Fibroblast of peridontal ligament (primary cell): ENCODE measurements around the gene KRT31.
"Not testable (repeated sequence)": the region's sequence is repeated elsewhere in the genome, so short reads cannot be mapped to it uniquely, and the experiment has no call there.

Experiments
- DNase-seq: peaks from one replicate; pipeline ENCODE4 v3.0.0-alpha.2; 2010; ENCODE audit errors: extremely low read depth

The KRT31 gene

DNA sequence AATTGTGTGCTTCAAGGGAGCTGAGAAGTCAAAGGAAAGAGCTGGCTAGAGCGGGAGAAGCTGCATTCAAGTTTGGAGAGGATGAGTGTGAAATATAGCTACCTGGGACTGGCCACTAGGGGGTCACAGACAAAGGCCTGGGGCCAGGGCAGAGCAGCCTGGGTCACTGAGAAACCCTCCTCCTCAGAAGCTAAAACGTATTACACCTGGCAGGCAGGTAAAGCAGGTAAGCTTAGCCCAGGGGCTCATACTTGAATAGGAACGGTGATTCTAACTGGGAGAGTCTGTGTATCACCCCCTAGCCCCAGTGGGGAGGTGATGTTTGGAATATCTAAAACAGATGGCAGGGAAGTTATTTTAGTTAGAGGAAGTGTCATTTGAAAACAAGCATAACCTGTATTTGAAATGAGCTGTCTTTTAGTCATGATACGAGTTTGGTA is 20.2 kb upstream of the KRT31 start:
- DNase-seq, result no peak

DNA sequence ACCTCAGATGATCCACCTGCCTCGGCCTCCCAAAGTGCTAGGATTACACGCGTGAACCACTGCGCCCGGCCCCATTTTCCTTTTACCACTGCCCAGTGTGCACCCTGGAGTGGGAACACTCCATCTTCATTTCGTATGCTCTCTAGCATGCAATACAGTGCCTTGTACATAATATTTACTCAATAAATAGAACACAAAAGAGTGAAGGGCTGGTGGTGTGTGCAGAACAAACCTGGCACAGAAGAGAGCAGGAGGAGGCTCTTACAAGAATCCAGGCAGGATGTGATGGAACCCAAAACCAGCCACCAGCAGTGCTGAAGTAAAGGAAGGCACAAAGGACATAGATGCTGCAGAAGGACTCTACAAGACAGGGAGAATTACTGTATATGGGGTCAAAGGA is 19.7 kb upstream of the KRT31 start:
- no peak for DNase-seq

DNA sequence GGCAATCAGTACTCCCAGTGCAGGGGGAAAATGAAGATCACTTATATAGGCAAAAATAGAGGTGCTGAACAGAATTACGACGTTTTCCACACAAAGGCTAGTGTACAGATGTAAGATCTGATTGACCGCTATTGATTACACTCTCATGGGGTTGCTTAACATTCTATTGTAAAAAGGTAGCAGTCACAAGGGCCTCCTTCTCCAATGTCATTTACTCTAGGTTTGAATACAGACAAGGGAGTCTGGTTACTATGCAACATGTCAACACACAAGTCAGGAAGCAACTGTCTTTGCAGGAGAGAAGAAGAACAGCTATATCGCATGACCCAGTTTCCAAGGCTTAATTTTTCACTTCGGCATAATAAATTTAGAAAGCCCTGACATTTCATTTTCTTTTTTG is 19.1 kb upstream of the KRT31 start:
- DNase-seq, result peak; percentile 25

GRCh38 chr17:41415833-41416335 is 18.5 kb upstream of the KRT31 start:
- DNase-seq, result peak; percentile 67

DNA sequence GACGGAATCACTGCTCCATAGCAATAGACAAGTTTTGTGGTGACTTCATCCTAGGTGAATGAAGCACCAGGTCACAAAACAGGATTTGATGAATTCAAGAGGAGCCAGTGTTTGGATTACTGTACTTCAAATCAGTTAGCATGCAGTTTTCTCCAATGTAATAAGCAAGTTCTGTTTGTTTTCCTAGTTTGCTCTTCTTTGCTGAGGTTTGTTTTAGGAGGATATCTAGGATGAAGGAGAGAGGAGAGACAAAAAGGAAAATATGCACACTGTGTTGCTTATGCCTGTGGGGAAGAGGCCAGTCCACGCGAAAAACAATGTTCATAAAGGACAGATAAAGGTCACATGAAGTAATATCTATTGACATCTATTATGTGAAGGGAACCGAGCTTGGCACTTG is 18.0 kb upstream of the KRT31 start:
- DNase-seq, result no peak

DNA sequence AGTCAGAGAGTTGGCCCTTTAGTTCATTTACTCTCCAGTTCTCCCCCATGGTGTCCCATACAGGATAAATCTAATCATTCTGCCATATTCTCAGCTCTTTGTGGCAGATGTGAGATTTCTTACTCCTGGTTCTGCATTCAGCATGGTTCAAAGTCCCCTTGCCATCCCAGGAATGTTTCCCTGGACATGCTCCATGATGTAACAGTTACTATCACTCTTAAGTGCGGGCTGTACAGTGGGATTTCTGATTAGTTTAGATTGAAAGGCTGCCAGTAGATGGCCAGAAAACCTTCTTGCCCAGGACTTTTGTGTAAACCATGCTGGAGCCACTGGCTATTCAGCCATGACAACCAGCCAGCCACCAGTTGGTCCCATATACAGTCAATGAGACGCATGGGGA is 16.6 kb upstream of the KRT31 start:
- DNase-seq, result peak; percentile 38

- DNase-seq, result peak; percentile 42
These were observed 16.0 kb upstream of the KRT31 start for GRCh38 chr17:41413353-41413957.

- no peak for DNase-seq
These were observed 13.8 kb upstream of the KRT31 start for GRCh38 chr17:41411072-41411840.

DNA sequence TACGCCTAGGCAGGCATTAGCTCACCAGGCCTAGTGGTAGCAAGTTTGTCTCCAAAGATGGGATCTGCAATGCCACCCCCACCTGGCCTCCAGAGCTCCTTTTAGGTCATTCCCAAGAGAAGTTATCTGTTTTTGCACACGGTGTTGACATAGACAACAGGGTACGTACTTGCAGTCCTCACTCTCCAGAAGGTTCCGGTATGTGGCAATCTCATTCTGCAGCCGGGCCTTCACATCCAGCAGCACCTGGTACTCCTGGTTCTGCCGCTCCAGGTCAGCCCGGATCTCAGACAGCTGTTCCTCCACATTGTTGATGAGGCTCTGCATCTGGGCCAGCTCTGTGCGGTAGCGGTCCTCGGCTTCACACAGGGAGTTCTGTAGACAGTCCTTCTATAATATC is 9.8 kb upstream of the KRT31 start:
- DNase-seq, result no peak

DNA sequence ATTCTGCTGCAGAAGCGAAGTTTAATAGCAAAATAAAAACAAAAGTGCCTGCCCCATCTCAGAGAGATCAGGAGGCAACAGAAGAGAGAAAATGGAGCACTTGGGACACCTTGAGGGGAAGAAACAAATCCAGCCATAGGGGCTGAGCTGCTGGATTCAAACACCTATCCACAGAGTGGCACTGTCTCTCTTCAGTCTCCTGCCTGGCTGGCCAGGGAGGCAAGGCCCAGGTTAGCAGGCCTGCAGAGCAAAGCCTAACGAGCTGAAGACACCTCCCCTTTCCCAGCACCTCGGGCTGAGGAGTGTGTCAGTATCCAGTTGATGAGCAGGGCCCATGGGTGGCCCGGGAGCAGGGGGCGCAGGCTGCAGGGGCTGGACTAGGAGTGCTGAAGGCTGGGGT is 8.8 kb upstream of the KRT31 start:
- DNase-seq, result no peak

GRCh38 chr17:41404024-41404671 is 6.7 kb upstream of the KRT31 start:
- DNase-seq, result peak; percentile 91

- peak; percentile 38 for DNase-seq
These were observed 6.1 kb upstream of the KRT31 start for GRCh38 chr17:41403404-41404023.

DNA sequence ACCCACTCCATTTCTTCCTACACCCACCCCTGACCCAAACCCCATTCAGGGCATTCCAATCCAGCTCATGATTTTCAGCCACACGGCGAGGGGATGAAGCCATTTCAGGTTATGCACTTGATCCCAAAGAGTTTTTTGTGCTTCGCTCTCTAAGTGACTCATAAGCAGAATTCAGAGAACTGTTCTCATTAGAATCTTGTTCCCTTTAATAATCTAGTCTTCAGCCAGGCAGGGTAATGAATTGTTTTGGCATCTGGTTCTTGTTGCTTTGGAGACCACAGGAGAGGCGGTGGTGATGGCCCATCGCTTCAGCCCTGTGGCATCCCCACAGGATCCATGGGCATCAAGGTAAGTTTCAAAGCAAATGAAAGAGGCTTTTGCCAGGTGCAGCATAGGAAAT is 4.8 kb upstream of the KRT31 start:
- DNase-seq, result no peak

DNA sequence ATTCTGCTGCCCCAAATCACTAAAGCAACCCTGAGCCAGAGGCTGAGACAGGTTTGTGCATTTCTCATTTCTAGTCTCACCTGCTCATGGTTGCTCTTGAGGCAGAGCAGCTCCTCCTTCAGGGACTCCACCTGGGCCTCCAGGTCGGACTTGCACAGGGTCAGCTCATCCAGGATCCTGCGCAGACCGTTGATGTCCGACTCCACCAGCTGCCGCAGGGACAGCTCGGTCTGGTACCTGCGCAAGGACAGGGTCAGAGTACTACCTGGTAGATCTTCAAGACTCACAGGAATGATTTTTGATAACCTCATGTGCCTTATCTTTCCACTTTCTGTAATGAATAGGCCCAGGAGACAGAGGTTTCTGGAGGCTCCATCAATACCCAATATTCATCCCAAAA is 1.1 kb downstream of the KRT31 start:
- no peak for DNase-seq

GRCh38 chr17:41395611-41396010 is 1.8 kb downstream of the KRT31 start:
- no peak for DNase-seq

DNA sequence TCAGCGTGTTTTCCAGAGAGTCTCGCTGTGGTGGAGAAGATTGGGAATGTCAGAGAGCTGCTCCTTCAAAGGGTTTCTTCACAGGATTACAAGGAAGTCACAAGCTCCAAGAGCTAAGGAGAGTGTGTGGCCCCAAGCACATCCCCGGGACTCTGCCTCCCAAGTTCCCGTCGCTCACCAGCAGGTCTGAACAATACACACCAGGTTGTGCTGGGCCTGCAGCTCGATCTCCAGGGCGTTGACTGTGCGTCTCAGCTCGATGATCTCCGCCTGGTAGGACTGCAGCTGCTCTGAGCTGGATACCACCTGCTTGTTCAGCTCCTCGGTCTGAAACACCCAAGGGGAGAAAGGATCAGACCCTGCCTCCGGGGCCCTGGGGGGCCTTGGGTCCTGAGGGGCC is 2.4 kb downstream of the KRT31 start:
- DNase-seq, result not testable (repeated sequence)

DNA sequence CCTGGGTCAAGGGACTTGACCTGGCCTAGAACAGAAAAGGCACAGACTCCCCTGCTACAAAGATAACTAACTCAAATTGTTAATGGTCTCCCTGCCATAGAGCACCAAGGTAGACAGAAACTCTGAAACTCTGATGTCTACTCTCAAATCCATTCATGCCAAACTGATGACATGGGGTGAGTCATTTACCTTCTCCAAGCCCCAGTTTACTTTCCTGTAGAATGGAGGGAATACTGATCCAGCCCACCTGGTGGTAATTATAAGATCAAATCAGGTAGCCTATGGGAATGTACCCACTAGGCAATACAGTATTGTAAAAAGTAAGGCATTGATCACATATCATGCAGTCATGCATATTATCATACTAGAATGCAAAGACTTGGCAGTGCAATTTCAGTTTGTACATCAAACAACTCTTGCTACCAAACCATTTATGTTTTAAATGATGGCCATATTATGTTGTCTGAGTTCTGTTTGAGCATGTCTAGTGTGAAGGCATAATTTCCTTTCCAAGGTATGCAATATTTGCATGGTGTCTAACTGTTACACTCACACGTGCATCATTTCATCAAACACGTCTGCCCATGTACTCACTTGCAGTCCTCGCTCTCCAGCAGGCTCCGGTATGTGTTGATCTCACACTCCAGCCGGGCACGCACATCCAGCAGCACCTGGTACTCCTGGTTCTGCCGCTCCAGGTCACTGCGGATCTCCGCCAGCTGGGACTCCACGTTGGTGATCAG is 3.0 kb downstream of the KRT31 start:
- DNase-seq, result no peak

- no peak for DNase-seq
These were observed 3.6 kb downstream of the KRT31 start for GRCh38 chr17:41393826-41394225.

DNA sequence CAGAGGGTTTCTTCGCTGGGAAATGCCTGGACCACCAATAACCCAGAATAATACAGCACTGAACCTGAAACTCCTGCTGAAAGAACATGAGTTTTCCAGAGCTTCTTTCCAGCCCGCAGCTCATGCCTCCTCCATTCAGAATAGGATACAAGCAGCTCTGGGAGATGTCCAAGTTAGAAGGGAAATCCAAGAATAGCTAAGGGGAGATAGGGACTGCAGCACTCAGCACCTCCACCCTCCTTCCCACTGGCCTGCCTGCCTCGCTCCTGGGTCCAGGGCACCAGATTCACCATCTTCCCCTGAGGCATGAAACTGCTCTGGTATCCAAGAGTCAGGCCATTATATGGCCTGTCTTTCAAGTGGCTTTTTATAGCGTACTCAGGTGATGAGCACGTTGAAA is 4.1 kb downstream of the KRT31 start:
- no peak for DNase-seq

DNA sequence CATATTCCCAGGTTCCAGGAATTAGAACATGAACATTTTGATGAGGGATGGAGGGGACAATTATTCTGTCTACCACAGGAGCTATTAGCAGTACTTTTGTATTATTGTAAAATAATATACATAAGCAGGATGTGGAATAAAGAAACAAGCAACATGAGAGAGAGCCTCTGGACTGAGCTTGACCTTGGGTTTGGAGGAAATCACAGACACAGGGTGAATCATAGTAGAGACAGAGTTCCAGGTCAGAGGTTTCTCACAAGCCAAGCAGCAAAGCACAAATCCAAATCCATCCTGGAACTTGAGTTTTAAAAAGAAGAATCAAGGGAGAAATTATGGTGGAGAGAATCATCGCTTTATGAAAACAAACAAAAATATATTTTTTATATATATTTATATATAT is 5.1 kb downstream of the KRT31 start:
- peak; percentile 56 for DNase-seq

GRCh38 chr17:41391535-41391934 is 5.9 kb downstream of the KRT31 start:
- DNase-seq, result no peak
